NCI-H526 treated with DMSO at 0.1 percent for 48 hours (cell line): ENCODE results near the gene HTRA3.
"Not testable (repeated sequence)": the region's sequence is repeated elsewhere in the genome, so short reads cannot be mapped to it uniquely, and the experiment has no call there.

ENCODE experiments used
- DNase-seq: peaks from one replicate; lab custom pipeline; 2025; lab: John Stamatoyannopoulos, UW

HTRA3 gene

DNA sequence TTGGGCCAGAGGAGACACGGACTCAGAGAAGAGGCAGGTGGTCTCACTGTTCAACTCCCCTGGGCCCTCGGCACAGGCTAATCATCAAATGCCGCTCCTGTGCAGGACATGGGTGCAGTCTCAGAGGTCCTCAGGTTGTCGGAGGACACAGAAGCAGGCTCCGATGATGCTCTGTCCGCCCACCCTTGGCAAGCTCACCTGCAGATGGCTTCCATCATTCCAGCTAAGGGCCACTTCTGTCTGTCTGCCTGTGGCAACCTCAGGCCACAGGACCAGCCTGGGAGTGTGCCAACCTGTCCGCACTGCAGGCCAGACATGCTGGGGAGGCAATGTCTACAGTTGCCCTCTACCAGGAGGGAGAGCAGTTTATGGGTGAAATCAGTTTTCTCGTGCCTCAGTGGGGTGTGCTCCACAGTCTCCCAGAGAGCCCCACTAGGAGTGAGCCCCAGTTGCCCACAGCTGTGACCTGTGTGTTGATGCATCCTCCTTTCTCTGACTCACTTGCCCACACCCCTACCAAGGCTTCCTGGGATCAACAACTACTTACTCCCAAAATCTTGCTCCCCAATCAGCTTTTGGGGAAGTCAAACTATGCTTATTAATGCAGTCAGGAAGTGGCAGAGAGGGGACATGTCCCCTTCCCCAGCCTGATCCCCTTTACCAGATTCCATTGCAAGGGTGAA lies 55.9 kb downstream of the HTRA3 start:
- DNase-seq, result no peak

- no peak for DNase-seq
Measured at GRCh38 chr4:8326206-8326605, 56.7 kb downstream of the HTRA3 start.

- DNase-seq, result no peak
Measured at GRCh38 chr4:8328456-8328855, 58.9 kb downstream of the HTRA3 start.

GRCh38 chr4:8328866-8329559 lies 59.5 kb downstream of the HTRA3 start:
- no peak for DNase-seq

GRCh38 chr4:8329560-8329858 lies 60.0 kb downstream of the HTRA3 start:
- no peak for DNase-seq

DNA sequence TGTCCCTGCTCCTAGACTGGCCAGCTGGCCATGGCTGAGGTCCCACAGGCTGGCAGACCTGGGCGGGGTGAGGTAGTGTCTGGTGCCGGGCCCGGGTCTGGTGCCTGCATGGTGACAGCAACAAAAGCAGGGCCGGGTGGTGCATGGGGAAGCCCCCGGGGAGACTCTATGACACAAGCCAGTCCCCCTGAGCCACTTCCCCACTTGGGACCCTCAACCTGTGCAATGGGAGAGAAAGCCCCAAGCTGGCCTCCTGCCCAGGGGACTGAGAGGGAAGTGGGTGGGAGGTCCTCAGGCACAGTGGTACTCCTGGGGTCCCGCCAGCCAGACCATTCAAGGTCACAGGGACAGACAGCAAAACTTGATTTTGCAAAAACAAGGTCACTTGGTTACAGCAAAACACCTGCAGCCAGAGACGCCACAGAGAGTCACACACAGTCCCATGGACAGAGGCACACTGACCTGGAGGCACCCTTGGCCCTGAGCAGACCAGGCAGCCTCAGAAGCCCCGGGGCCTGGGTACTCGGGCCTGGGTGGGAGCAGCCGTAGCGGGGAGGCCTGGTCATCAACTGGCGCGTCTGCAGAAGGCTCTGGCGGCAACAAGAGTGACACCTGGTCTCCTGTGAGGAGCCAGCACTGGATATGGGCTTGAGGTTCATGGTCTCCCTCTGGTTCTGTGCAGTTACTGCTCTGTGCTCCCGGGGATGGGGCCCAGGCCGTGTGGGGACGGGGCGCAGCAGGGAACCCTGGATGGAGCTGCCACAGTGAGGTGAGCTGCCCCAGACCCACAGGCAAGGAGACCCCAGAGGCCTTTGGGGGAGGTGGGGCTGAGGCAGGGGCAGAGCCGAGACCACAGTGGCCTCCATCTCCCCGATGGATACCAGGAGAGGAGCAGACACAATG lies 60.6 kb downstream of the HTRA3 start:
- DNase-seq, result no peak

DNA sequence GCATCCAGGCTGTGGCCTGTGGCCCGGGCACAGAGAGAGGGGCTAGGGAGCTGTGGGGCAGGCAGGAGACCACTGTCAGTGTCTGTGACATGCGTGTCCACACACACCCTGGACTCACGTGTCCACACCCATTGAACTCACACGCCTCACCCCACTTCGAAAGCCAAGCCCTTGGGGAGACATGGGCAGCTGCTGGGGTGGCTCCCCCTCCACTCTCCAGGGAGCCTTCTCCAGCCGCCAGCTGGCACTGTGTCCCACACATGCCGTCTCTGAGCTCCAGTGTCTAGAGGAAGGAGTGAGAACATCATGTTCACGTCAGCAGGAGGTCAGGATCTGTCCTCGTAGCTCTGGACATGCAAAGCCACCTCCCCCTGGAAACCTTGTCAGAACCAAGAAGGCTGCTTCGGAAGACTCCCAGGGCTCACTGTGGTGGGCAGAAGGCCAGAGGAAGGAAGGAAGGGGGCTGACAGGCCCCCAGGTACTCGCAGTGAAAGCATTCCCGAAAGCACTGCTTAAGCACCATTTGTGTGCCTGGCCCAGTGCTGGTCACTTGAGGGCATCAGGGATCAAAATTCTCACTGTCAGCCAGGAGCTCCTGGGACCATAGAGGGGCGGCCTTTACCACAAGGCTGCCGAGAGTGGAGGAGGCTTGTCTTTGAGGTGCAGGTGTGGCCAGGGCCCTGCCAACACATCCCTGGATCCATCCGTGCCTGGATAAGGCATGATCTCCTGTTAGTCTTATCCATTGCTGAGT lies 61.4 kb downstream of the HTRA3 start:
- no peak for DNase-seq

GRCh38 chr4:8331575-8331955 lies 62.0 kb downstream of the HTRA3 start:
- no peak for DNase-seq

- no peak for DNase-seq
Measured at GRCh38 chr4:8332038-8332857, 62.7 kb downstream of the HTRA3 start.

GRCh38 chr4:8332891-8333331 lies 63.4 kb downstream of the HTRA3 start:
- no peak for DNase-seq

DNA sequence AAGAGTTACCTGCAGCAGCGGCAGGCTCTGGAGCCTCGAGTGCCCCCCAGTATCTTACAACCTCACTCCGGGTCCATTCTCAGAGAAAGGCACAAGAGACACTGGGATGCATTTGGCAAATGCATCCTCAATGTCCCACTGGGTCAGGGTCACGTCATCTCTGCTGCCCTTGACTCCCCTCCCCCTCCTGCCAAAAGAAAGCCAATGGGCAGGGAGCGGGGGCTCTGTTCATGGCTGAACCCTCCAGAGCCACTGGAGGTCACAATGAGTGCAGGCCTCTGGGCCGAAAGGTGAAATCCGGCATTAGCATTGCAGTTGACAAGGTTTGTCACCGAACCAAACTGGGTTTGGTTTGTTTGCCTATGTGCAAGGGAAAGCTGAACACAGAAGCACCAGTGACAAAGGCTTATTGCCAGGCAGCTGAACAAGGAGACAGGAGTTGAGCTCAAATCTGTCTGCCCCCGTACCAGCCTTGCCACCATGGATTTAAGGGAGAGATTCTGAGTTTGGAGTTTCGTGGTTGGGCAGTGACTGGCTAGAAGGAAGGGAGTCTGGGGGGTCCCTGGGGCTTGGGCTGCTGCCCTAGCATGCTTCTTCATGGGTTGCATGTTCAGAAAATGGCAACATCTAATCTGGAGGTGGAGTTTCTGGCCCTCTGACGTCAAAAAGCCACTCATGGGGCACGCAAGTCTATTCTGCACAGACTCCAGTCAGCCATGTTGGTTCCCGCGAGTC lies 64.3 kb downstream of the HTRA3 start:
- no peak for DNase-seq

DNA sequence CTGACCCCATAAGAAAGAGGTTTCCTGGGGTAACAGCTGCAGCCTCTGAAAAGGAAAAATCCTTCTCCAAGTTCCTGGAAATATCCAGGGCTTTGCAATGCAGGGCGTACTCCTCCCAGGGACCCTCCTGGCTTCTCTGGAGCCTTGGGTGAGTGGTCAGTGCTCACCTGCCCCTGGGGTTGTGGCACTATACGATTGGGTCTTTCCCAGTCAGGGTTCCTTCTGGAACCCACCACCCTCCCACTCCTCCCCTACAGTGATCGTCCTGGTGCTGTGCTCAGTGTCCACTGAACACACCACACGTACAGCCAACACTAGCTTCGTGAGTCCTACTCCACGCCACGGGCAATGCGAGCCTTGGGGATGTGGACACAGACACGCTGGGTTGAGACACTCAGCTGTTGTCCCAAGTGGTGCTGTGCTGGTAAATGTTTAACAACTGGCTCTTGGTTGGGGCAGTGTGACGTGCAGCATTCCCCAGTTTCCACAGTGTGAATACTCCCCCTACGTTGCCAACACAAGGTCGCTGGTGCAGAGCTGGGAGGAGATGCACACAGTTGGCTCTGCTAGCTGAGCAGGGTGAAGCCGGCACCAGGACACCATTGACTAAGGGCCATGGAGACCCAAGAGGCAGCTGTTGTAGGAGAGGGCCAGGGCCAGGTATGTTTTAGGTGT lies 65.4 kb downstream of the HTRA3 start:
- DNase-seq, result no peak

DNA sequence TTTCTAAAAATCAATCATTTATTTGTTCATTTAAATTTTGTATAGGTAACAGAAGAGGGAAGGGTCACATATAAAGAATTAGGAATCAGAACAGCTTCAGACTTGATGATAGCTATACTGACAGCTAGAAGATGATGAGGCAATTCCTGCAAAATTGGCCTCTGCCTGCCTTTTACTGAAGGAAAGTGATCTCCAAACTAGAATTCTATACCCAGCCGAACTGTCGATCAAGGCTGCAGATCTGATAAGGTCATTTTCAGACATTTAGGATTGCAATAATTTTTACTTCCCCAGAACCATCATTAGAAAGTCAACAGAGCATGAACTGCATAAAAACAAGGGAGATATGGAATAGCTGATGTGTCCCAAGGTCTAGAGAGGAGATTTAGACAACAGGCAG lies 66.3 kb downstream of the HTRA3 start:
- DNase-seq, result no peak

DNA sequence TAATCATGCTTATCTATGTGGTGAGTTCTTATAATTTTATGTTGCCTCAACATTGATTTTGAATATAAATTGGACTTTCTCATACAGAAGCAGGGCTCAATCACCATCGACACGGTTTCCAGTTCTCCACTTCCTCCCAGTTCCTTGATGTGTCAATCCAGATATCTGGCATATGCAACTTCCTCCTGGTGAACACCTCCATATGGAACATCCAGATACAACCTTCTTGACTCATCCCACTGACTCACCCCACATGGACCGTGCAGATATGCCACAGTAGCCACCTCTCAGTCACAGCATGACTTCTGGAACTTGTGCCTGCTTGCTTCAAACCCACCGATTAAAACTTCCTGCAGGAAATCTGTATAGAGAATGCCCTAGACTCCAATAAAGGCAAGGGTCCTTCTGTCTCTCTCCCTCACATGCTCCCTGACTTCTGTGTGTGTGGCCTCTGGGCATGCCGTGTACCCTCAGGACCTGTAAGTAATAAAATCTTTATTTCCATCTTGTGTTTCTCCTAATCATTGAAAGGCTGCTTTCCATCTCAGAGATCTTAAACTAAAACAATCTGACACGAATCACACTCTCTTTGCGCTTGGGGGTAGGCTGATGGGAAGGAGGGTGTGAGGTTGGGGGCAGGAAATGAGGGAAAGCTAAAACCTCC lies 67.0 kb downstream of the HTRA3 start:
- no peak for DNase-seq

DNA sequence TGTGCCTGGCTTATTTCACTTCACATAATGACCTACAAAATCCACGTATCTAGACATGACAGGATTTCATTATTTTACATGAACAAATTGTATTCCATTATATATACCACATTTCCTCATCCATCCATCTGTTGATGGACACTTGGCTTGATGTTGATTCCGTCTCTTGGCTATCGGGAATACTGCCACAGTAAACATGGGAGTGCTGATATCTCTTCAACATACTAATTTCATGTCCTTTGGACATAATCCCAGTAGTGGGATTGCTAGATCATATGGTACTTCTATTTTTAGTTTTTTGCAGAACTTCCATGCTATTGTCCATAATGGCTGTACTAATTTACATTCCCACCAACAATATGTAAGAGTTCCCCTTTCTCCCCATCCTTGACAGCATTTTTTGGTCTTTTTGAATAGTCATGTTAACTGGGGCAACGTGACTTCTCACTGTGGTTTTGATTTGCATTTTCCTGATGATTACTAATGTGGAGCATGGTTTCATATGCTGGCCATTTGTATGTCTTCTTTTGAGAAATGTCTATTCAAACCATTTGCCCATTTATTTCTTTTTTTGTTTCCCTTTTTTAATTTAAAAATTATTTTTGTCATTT lies 68.9 kb downstream of the HTRA3 start:
- no peak for DNase-seq

GRCh38 chr4:8340781-8341241 lies 71.3 kb downstream of the HTRA3 start:
- DNase-seq, result no peak

GRCh38 chr4:8341281-8341680 lies 71.7 kb downstream of the HTRA3 start:
- not testable (repeated sequence) for DNase-seq

- no peak for DNase-seq
Measured at GRCh38 chr4:8341691-8342090, 72.1 kb downstream of the HTRA3 start.

DNA sequence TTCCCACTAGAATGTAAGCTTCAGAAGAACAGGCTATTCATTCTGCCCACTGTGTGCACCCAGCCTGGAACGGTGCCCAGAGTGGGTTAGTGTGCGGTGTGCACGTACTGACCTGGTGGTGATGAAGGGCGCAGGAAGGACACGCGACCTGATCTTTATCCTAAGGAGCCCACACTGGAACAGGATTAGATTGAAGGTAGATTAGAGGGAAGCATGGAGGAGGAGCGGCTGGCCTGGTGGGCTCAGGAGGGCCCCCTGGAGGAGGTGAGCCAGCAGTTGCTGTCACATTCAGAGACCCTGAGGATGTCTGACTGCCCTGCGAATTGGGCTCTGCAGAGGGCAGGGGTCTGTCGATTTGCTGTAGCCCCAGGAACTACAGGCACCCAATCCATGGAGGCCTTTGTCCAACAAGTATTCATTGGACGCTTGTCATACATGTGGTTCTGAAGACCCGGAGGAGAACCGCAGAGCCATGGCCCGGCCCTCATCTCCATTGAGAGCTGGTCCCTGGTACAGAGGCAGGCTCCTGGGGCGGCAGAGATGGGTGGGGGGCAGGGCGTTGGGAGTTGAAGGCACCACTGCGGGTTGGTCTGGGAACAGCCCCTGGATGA lies 73.2 kb downstream of the HTRA3 start:
- DNase-seq, result no peak
